ENCODE measurements around the gene NAT14. TPM values are rescaled to one million over a fixed set of nuclear protein-coding genes. Genes with fewer than 3 reads are reported as not detected.

The NAT14 gene
- total and polyA plus RNA-seq, 2 donors from 2014 or later, result 42.6 to 45.0 TPM

GRCh38 chr19:55464662-55465054 is 20.3 kb upstream of the NAT14 start, which contains the start of gene C19orf85:
TSS of gene C19orf85 (minus strand) at chr19:55464751. CDS start at chr19:55464554, 197 bp downstream.
- no peak for FAIRE-seq
- Histone ChIP-seq H3K9me3 (ENCODE audit: control insufficient read depth in 2 of 3, insufficient read depth in 1 of 3, low read length in 3 of 3) (no peaks in the 10 kb centered on the region), H3K27me3 (ENCODE audit: control insufficient read depth, insufficient read depth, low read length) (no peaks in the 10 kb centered on the region), H3K4me3 (ENCODE audit: low read length in 3 of 3) (no peak within 1 kb of the TSS), H3K27ac (ENCODE audit: low read depth in 2 of 2, low read length in 2 of 2) (no peak within 1 kb of the TSS), H3K9ac (ENCODE audit: low read length in 3 of 3) (no peak within 1 kb of the TSS), H3K36me3 (ENCODE audit: control insufficient read depth in 2 of 3, insufficient read depth in 3 of 3, low read length in 3 of 3) (no peaks in the 10 kb centered on the region), H3K4me1 (ENCODE audit: control insufficient read depth in 2 of 3, insufficient read depth in 2 of 3, low read depth in 1 of 3, low read length in 3 of 3) (peaks cover 0 to 8% (median 4%) of the 10 kb centered on the region in 3 donors)
- peak in 1 of 5 donors; percentile 54 for DNase-seq
- no peak for TF ChIP-seq CTCF (IDR thresholded peaks at IDR 0.05; ENCODE audit: borderline replicate concordance, extremely low read depth, insufficient read depth)
- intact Hi-C loops (cut with DNase I), result no loop called here

- no peaks in the 10 kb centered on the region for H3K36me3 ChIP-seq (ENCODE audit: control insufficient read depth in 2 of 3, insufficient read depth in 3 of 3, low read length in 3 of 3)
- TF ChIP-seq CTCF (IDR thresholded peaks at IDR 0.05; ENCODE audit: borderline replicate concordance, extremely low read depth, insufficient read depth), result no peak
- no peak overlapping the region for H3K9ac ChIP-seq (ENCODE audit: low read length in 3 of 3)
- no peaks in the 10 kb centered on the region for H3K27me3 ChIP-seq (ENCODE audit: control insufficient read depth, insufficient read depth, low read length)
- intact Hi-C loops (cut with DNase I), result no loop called here
- H3K4me3 ChIP-seq (ENCODE audit: low read length in 3 of 3), result no peak overlapping the region
- H3K4me1 ChIP-seq (ENCODE audit: control insufficient read depth in 2 of 3, insufficient read depth in 2 of 3, low read depth in 1 of 3, low read length in 3 of 3), result peaks cover 0 to 5% (median 0%) of the 10 kb centered on the region in 3 donors
- no peak overlapping the region for H3K27ac ChIP-seq (ENCODE audit: low read depth in 2 of 2, low read length in 2 of 2)
- FAIRE-seq (no peak), DNase-seq (no peak)
- H3K9me3 ChIP-seq (ENCODE audit: control insufficient read depth in 2 of 3, insufficient read depth in 1 of 3, low read length in 3 of 3), result no peaks in the 10 kb centered on the region
Measured at GRCh38 chr19:55465460-55466240, 19.3 kb upstream of the NAT14 start.

GRCh38 chr19:55466241-55466614 is 18.8 kb upstream of the NAT14 start:
- no peak overlapping the region for H3K27ac ChIP-seq (ENCODE audit: low read depth in 2 of 2, low read length in 2 of 2)
- no peak overlapping the region for H3K4me3 ChIP-seq (ENCODE audit: low read length in 3 of 3)
- H3K36me3 ChIP-seq (ENCODE audit: control insufficient read depth in 2 of 3, insufficient read depth in 3 of 3, low read length in 3 of 3), result no peaks in the 10 kb centered on the region
- H3K27me3 ChIP-seq (ENCODE audit: control insufficient read depth, insufficient read depth, low read length), result no peaks in the 10 kb centered on the region
- H3K9me3 ChIP-seq (ENCODE audit: control insufficient read depth in 2 of 3, insufficient read depth in 1 of 3, low read length in 3 of 3), result no peaks in the 10 kb centered on the region
- no peak for FAIRE-seq
- no peak for DNase-seq
- no peak overlapping the region for H3K9ac ChIP-seq (ENCODE audit: low read length in 3 of 3)
- intact Hi-C loops (cut with DNase I), result no loop called here
- TF ChIP-seq CTCF (IDR thresholded peaks at IDR 0.05; ENCODE audit: borderline replicate concordance, extremely low read depth, insufficient read depth), result no peak
- H3K4me1 ChIP-seq (ENCODE audit: control insufficient read depth in 2 of 3, insufficient read depth in 2 of 3, low read depth in 1 of 3, low read length in 3 of 3), result peaks cover 0 to 5% (median 0%) of the 10 kb centered on the region in 3 donors
